GM19324 (cell line): ENCODE results near the gene ITSN1.

ENCODE experiments used
- ATAC-seq: cut with Tn5 transposase; IDR thresholded peaks from one replicate; pipeline ENCODE4 v1.9.1; 2021; ENCODE audit warnings: mild to moderate bottlenecking, moderate library complexity; ENCODE audit not compliant: unreplicated experiment, low FRiP score

ITSN1 gene

GRCh38 chr21:33677450-33677849, 35.1 kb downstream of the ITSN1 start:
- ATAC-seq = no peak

- ATAC-seq = no peak
These were observed 38.6 kb downstream of the ITSN1 start for GRCh38 chr21:33680870-33681269.

GRCh38 chr21:33682992-33683627, 40.8 kb downstream of the ITSN1 start:
- no peak for ATAC-seq

DNA sequence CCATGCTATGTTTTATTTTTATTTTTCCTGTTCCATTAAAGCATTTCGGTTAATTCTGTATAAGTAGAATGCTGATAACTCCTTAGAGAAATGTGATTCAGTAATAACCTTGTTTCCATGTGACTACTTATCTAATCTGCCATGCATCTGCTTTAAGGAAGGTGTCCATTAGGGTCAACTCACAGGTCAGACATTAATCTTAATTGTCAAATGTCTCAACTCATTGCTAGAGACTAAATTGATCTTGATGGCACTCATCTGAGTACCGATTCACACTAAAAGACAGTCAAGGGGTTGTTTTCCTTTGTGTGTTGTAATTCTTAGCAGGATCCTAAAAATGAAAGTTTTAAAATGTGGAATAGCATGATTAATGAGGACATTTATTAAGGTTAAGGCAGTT, 41.8 kb downstream of the ITSN1 start:
- no peak for ATAC-seq

- no peak for ATAC-seq
These were observed 42.7 kb downstream of the ITSN1 start for GRCh38 chr21:33684923-33685560.

DNA sequence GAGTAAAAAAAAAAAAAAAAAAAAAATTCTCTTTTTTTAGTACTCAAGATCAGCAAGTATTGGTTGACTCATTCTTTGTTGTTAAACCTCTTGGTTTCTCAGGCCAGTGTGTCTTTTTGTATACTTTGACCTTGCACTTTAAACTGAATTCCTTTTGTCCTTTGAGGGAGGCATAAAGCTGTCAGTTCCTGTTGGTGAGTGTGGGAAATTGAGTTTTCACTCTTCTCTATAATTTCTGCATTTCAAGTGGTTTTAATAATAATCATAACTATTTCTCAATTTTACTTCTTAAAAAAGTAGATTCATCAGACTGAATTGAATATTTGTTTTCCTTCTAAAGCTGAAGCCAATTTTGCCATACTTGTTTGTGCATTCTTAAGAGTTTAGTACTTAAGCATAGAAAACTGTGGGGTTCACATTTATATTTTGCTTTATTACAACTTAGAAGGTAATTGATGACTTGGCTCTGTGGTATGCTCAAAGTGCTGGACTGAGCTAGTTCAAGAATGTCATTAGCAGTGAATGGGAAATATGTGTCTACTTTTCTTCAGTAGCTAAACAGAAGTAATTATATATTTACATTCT, 43.4 kb downstream of the ITSN1 start:
- ATAC-seq = no peak

DNA sequence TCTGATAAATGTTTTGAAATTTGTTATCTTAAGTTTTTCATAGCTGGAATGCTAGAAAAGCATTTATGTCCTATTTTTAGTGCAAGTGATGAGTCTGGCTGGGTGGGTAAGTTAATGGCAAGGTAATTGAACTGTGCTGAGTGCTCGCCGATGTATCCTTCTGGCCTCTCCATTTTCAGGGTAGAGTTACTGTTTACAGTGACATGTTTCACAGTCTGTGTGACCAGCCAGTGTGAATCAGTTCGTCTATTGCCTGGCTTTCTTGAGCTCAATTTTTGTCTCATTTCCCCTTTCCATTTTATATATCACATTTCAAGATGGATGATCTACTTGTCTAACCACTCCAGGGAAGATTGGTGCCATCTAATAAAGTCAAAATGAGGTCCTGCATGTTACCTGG, 44.1 kb downstream of the ITSN1 start:
- ATAC-seq = no peak

GRCh38 chr21:33687634-33688033, 45.3 kb downstream of the ITSN1 start:
- ATAC-seq = no peak

DNA sequence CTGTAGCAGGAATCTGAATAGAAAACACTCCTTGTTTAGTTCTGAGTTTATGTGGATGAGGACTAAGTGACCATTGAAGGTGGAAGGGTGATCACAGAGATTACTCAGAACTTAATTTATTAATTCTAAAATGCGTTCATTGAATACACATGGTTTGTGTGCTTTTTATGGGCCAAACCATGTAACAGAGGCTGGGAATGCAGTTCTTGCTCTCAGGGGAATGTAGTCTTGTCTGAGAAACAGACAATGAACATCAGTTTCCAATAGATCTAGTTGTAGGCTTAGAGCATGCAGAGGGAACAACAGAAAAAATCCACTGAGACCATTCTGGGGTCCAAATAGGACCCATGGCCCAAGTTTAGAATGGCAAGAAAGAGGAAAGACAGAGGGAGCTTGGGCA, 46.1 kb downstream of the ITSN1 start:
- no peak for ATAC-seq

DNA sequence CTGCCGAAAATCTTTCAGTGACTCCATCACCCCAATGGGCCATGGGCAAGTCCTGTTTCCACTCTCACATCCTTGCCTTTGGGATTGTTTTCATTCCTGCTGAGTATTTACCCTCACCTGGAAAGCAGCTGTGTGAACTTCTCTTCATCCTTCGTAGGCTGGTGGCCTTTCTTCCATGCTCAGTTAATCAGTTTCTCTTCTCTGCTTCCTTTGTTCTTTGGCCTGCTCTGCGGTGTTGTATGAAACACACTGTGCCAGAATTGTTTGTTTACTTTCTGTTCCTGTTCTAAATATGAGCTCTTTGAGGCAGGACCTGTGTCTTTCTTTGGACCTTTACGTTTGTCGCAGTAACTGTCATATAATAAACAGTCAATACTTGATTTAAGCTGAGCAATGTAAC, 48.6 kb downstream of the ITSN1 start:
- ATAC-seq = no peak

DNA sequence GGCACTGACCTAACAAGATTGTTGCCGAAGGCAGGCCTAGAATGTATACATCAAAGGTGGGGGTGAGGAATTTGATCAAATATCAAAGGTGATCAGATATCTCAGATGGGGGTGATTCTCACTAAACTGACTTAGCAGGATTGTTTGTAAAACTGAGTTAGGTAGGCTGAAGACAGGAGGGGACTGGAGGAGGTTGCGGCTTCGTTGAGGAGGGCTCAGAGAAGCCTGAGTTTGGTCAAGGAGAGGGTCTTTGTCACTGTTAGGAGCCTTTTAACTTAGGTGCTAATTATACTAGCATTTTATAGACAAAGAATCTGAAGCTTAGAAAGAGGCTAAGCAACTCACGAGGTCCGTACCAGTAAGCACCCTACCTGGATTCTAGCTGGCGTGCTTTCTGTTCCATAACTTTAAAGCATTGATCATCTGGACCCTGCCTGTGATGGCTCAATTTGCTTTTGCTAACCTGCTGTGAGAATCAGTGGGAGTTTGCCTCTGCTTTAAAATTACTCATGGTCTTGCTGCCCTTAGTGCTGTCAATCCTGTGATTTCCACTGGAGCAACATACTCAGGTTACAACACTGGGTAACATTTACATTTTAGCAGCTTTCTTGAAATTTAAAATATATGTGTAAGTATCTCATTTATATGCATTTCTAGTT, 49.8 kb downstream of the ITSN1 start:
- no peak for ATAC-seq

DNA sequence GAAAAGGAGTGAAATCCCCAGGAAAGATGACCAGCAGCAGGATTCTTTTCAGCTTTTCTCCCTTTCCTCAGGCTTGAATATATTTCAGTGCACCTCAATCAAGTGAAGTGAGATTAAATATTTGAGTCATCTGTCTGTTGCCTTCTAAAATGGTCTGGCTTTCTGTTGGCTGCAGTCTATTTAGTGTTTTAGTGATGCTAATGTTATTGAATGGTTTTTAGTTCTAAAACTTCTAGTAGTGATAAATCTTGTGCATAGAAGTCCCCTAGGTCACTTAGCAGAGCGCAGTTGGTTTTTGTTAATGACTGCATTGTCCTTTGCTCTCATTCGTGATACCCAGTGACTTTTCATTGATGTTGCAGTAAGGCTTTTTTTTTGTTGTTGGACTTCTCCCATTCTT, 53.5 kb downstream of the ITSN1 start:
- no peak for ATAC-seq

DNA sequence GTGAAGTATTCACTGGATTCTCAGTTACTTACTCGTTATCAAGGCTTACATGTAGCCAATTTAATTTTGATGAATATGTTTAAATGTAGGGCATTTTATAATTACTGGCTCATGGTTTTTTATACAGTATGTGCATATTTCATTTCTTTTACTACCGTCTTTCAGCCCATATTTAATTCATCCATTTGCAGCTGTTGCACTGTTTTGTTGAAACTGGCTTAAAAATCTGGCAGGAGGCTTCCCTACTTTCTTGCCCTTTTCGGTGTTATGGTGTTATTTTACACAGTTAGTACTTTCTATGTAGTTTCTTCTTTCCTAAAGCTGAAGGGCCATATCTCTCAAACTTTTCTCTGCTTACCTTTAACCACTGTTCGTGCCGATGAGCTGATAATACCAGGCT, 54.2 kb downstream of the ITSN1 start:
- no peak for ATAC-seq

DNA sequence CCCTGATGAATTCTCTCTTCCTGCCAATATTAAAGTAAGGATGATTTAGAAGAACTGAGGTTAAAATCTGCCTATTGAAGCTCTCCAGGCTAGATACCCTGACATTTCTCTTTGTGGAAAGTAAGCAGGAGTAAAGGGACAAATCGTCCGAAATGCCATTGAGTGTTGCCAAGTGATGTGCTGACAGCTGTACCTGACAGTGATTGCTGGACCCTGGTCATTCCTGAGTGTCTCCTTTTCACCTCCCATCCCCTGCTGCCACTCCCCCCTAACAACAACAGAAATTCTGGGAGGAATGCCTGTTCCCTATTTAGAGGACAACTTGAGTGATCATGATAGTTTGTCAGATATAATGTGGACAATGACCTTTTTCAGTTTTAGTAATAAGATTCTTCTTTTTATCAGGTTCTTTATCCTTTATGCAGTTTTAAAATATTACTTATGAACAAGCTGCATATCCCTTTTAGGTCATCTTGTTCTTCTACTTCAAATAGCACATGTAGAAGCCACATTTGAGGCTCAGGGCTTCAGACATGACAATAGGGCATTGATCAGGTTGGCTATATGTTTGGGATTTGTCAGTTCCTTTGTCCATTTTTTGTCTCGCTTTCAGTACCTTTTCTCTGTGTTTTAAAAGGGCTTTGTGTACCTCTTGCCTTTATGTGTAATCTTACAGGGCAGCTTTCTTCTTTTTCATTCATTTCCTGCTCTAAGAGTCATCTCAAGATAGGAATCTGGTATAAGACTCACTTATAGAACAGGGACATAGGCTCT, 56.0 kb downstream of the ITSN1 start:
- ATAC-seq = no peak

DNA sequence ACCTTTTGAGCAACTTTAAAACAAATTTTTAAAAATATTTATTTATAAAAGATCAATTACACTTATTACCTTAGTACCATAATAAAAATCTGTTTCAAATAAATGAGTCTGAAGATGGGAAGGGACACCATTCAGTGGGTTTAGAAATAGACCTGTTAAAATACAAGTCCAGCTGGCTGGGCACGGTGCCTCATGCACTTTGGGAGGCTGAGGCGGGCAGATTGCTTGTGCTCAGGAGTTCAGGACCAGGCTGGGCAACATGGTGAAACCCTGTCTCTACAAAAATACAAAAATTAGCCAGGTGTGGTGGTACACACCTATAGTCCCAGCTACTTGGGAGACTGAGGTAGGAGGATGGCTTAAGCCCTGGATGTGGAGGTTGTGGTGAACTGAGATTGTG, 57.0 kb downstream of the ITSN1 start:
- ATAC-seq = no peak

DNA sequence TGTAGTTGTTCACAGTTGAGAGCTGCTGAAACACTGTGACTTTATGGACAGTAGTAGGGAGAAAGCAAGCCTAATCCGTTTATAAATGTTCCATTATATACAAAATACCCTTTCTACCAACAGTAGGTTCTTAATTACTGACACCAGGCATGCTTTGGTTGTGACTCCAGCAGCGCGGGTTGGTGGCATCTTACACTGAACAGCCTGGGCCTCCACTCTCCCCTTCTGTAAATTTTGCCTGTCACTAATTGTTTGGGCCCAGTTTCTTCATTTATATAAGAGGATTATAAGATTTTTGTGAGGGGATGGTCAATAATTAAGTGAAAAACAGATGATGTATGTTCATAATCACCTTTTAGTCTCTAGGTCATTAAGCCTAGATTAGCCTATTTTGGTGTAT, 58.2 kb downstream of the ITSN1 start:
- no peak for ATAC-seq

- ATAC-seq = no peak
These were observed 61.7 kb downstream of the ITSN1 start for GRCh38 chr21:33703750-33704606.

GRCh38 chr21:33707846-33708245, 65.5 kb downstream of the ITSN1 start:
- no peak for ATAC-seq

- ATAC-seq = no peak
These were observed 66.6 kb downstream of the ITSN1 start for GRCh38 chr21:33708874-33709273.
